Endometrium (tissue), 2 donors: ENCODE results near the gene AXDND1.

Source experiments
- FAIRE-seq: peaks from 2 replicates; lab custom pipeline; 2012; peaks lifted over from hg19 to GRCh38; lab: Jason Lieb, UNC
- donor health status: control.
- donor health status: control.

The AXDND1 gene

DNA sequence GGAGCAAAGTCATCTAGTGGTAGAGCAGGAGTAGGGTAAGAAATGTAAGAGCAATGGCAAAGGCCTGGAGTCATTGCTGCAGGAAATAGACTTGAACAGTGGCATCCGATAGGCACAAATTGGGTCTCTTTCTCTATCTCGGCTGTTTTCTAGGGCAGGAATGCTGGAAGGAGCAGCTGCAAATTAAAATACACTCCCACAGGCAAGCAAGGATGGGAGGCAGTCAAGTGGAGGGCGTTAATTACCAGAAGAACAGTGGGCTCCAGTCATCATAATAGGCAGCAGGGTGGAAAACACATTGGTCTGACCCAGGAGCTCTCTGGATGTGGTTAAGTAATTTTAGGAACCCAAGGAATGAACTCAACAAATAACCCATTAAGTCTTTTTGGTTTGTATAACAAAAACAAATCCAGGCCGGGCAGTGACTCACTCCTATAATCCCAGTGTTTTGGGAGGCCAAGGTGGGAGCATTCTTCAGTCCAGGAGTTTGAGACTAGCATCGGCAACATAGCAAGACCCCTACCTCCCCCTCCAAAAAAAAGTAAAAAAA lies 218.1 kb downstream of the AXDND1 start:
- no peak for FAIRE-seq

- no peak for FAIRE-seq
These were observed 220.5 kb downstream of the AXDND1 start for GRCh38 chr1:179586107-179586823.

- no peak for FAIRE-seq
These were observed 221.6 kb downstream of the AXDND1 start for GRCh38 chr1:179587336-179587735.

DNA sequence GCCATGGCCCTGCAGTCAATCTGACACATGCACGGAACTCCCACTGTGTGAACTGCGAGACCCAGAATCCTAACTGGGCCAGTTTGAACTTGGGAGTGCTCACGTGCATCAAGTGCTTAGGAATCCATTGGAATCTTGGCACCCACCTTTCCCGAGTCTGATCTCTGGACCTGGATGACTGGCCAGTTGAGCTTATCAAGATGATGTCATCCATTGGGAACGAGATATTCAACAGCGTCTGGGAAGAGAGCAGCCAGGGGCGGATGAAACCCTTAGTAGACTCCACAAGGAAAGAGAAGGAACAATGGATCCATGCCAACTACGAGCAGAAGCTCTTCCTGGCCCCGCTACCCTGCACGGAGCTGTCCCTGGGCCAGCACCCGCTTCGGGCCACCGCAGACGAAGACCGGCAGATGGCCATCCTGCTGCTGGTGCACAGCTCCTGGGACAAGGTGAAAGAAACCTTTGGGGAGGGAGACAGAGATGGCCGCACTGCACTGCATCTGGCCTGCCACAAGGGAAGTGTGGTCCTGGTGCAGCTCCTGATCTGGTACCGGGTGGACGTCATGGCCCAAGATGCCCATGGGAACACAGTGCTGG lies 222.8 kb downstream of the AXDND1 start:
- no peak for FAIRE-seq

GRCh38 chr1:179589509-179589908 lies 223.7 kb downstream of the AXDND1 start:
- FAIRE-seq: no peak

DNA sequence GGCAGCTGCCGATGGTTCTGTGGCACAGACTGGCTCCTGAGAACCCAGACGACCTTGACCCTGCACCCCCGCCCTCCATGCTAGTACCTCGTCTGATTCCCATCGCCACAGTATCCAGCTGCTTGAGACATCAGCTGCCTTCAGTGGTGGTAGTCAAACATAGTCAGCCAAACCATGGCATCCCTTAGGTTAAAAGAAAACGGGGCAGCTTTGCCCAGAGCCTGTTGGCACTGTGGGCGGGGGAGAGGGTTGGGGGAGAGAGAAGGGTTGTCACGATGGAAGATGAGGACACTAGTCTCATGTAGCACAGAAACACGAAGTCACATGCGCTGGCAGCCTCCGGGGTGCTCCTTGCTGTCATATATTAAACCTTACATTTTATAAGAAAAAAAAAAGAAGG lies 224.9 kb downstream of the AXDND1 start:
- FAIRE-seq: no peak

- FAIRE-seq: no peak
These were observed 225.5 kb downstream of the AXDND1 start for GRCh38 chr1:179591253-179591591.

GRCh38 chr1:179591592-179592580 lies 226.1 kb downstream of the AXDND1 start, which contains the start of gene TDRD5:
TDRD5 (plus strand) TSS chr1:179591832; CDS start chr1:179592616, 784 bp downstream.
- FAIRE-seq: no peak

DNA sequence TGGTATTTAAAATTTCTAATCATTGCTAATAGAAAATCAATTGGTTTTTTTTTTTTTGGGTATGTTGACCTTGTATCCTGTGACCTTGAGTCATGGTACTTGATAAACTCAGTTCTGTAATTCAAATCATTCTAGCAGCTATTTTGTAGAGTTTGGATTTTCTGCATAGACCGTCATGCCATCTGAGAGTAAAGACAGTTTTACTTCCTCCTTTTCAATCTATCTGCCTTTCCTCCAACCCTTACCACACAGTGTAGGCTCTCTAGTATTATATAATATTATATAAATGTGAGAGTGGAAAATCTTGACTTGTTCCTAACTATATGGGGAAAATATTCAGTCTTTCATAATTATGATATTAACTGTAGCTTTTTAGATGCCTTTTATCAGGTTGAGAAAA lies 232.9 kb downstream of the AXDND1 start:
- no peak for FAIRE-seq

DNA sequence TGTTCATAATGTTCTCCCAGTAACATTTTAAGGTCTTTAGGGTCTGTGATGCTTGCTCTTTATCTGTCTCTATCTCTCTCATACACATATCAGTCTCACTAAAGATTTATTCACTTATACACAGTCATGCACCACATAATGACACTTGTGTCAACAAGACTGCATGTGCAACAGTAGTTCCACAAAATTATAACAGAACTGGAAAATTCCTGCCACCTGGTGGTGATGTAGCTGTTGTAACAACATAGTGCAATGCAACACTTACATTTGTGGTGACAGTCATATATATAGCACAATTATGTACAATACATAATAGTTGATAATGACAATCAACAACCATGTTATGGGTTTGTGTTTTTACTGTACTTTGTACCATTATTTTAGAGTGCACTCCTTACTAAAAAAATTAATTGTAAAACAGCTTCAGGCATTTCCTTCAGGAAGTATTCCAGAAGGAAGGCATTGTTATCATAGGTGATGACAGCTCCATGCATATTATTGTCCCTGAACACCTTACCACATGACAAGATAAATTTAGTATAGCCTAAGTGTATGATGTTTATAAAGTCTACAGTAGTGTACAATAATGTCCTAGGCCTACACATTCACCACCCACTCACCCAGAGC lies 234.0 kb downstream of the AXDND1 start:
- FAIRE-seq: peak; percentile 8

GRCh38 chr1:179601093-179601492 lies 235.3 kb downstream of the AXDND1 start:
- no peak for FAIRE-seq
